ENCODE measurements around the gene GSAP.

DNA sequence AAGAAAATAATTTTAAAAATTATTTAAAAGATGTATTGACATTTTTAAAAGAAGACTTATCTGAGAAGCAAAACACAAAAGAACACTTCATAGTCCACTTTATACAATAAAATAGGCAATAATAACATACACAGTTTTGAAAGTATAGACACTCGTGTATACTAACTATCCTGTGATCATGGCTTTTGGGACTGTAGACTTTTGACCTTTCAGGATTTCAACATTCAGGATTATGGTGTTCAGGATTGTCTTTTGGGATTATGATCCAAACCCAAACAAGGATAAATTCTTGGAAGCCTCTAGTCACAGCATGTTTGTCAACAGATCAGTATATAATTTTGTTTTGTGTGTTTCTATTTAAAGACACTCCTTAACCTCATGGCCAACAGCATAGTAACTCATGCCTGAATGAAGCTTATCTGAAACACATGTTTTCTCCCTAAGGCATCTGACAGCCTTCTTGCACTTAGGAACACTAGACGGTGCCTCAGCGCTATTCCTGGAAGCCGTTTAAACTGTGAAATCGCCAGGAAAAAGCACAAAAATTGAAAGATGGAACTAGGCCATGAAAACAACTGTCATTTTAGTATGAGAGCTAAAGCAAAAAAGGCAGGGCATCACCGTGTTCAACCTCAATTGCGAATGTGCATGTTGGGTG is 29.9 kb downstream of the GSAP start:
- TF ChIP-seq, protein P1, sequence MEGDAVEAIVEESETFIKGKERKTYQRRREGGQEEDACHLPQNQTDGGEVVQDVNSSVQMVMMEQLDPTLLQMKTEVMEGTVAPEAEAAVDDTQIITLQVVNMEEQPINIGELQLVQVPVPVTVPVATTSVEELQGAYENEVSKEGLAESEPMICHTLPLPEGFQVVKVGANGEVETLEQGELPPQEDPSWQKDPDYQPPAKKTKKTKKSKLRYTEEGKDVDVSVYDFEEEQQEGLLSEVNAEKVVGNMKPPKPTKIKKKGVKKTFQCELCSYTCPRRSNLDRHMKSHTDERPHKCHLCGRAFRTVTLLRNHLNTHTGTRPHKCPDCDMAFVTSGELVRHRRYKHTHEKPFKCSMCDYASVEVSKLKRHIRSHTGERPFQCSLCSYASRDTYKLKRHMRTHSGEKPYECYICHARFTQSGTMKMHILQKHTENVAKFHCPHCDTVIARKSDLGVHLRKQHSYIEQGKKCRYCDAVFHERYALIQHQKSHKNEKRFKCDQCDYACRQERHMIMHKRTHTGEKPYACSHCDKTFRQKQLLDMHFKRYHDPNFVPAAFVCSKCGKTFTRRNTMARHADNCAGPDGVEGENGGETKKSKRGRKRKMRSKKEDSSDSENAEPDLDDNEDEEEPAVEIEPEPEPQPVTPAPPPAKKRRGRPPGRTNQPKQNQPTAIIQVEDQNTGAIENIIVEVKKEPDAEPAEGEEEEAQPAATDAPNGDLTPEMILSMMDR (IDR thresholded peaks at IDR 0.05), result no peak
- TF ChIP-seq POLR2AphosphoS5 (IDR thresholded peaks at IDR 0.05), result no peak
